KMS-11 (cell line): ENCODE results near the gene TRIOBP.

Experiments
- H2AFZ ChIP-seq: fragments of 200-600 bp; sonication (generic); 2 replicates; pipeline ENCODE4 v1.6.1; 2016; ENCODE audit warnings: antibody characterized with exemption, mixed run types, low read depth
- H3K27ac ChIP-seq: fragments of 200-600 bp; sonication (generic); 2 replicates; pipeline ENCODE4 v1.6.1; 2016; ENCODE audit warnings: mild to moderate bottlenecking, mixed run types
- H3K27me3 ChIP-seq: fragments of 200-600 bp; sonication (generic); 2 replicates; pipeline ENCODE4 v1.6.1; 2017; ENCODE audit warnings: mild to moderate bottlenecking, low read depth, mixed run types, moderate library complexity; ENCODE audit not compliant: insufficient read depth
- H3K36me3 ChIP-seq: fragments of 200-600 bp; sonication (generic); 2 replicates; pipeline ENCODE4 v1.6.1; 2017; ENCODE audit warnings: mild to moderate bottlenecking, mixed run types; ENCODE audit not compliant: insufficient read depth
- H3K4me1 ChIP-seq: fragments of 200-600 bp; sonication (generic); 2 replicates; pipeline ENCODE4 v1.6.1; 2016; ENCODE audit warnings: mild to moderate bottlenecking, low read depth, mixed run types; ENCODE audit not compliant: poor library complexity, severe bottlenecking
- H3K4me2 ChIP-seq: fragments of 200-600 bp; sonication (generic); 2 replicates; pipeline ENCODE4 v1.7.0; 2016; ENCODE audit warnings: mild to moderate bottlenecking, mixed run types
- H3K4me3 ChIP-seq: fragments of 200-600 bp; sonication (generic); IDR thresholded peaks from 2 replicates; pipeline ENCODE4 v1.6.1; 2017; ENCODE audit warnings: low read depth, low read length, mixed read lengths; ENCODE audit not compliant: insufficient read depth
- H3K79me2 ChIP-seq: fragments of 200-600 bp; sonication (generic); 2 replicates; pipeline ENCODE4 v1.6.1; 2016; ENCODE audit warnings: low read depth, mixed run types; ENCODE audit not compliant: insufficient read depth
- H3K9ac ChIP-seq: fragments of 200-600 bp; sonication (generic); 2 replicates; pipeline ENCODE4 v1.6.1; 2016; ENCODE audit warnings: mild to moderate bottlenecking, mixed run types
- H4K20me1 ChIP-seq: fragments of 200-600 bp; sonication (generic); 2 replicates; pipeline ENCODE4 v1.6.1; 2016; ENCODE audit warnings: mild to moderate bottlenecking, mixed run types; ENCODE audit not compliant: insufficient read depth
- TF ChIP-seq, protein P1 (sequence below): fragments of 200-600 bp; sonication (generic); conservative IDR thresholded peaks from 2 replicates; pipeline ENCODE4 v1.6.1; 2017; ENCODE audit warnings: low read depth, mild to moderate bottlenecking, antibody characterized with exemption, low read length, moderate library complexity, mixed read lengths

Gene TRIOBP

DNA sequence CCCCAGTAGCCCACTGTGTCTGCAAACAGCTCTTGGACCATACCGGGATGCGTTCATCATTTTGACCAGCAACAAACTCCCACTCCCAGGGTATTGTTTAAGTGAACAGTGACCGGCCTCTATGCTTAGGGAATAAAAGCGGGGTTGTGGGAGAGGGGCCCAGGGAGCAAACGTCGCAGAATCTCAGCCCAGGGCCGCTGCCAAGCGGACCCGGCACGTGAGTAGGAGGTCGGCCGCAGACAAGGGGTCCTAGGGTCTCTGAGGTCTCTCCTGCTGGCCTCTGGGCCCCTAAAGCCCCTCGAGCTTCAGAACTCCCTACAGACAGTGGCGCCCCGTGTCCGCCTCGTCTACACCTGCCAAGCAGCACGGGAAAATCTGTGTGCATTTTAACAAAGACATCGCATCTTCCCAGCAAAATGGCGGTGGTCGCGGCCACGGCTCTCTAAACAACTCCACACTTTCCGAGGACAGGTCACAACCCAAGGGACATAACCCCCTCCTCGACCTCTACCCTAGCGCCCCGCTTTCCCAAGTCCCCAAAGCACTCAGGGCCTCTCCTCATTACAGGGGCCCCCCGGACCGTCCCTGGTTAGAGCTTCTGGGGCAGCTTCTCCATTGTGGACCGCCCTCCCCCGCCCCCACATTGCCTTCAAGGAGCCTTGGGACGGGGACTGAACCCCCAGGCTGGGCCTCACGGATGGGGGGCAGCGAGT lies 106.9 kb downstream of the TRIOBP start:
- Histone ChIP-seq H3K27me3 (peaks cover 50% of the 10 kb centered on the region), H3K4me3 (no peak overlapping the region), H3K27ac (no peak overlapping the region), H3K9ac (no peak overlapping the region), H2AFZ (no peak overlapping the region), H3K4me1 (peaks cover 29% of the 10 kb centered on the region), H3K36me3 (no peaks in the 10 kb centered on the region), H3K4me2 (no peak overlapping the region), H3K79me2 (no peaks in the 10 kb centered on the region), H4K20me1 (no peaks in the 10 kb centered on the region)
- TF ChIP-seq, protein P1, sequence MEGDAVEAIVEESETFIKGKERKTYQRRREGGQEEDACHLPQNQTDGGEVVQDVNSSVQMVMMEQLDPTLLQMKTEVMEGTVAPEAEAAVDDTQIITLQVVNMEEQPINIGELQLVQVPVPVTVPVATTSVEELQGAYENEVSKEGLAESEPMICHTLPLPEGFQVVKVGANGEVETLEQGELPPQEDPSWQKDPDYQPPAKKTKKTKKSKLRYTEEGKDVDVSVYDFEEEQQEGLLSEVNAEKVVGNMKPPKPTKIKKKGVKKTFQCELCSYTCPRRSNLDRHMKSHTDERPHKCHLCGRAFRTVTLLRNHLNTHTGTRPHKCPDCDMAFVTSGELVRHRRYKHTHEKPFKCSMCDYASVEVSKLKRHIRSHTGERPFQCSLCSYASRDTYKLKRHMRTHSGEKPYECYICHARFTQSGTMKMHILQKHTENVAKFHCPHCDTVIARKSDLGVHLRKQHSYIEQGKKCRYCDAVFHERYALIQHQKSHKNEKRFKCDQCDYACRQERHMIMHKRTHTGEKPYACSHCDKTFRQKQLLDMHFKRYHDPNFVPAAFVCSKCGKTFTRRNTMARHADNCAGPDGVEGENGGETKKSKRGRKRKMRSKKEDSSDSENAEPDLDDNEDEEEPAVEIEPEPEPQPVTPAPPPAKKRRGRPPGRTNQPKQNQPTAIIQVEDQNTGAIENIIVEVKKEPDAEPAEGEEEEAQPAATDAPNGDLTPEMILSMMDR, result no peak

DNA sequence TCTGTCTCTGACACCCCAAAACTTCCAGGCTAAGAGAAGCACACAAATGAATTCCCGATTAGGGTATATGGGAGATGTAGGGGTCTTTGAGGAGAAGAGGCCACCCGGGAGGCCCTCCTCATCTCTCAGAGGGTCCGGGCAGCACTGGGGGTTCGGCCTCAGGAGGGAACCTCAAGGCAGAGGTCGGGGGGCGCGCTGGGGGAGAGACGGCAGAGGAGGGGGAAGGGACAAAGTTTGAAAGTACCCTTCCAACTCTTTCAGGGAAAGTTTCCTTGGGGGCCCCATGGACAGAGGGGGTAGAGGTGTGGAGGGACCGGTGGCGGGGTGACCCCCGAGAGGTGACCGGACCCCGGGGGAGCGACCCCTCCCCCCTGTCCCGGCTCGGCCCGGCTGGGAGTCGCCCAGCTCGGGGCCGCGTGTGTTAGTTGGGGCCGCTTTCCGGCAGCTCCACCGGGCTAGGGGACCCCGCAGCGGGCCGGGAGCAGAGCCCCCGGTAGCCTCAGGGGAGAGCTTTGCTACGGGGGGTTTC lies 107.6 kb downstream of the TRIOBP start:
- H3K27ac ChIP-seq, result no peak overlapping the region
- H3K4me2 ChIP-seq, result no peak overlapping the region
- no peaks in the 10 kb centered on the region for H4K20me1 ChIP-seq
- no peaks in the 10 kb centered on the region for H3K36me3 ChIP-seq
- TF ChIP-seq, protein P1, result no peak
- no peak overlapping the region for H3K4me3 ChIP-seq
- peaks cover 50% of the 10 kb centered on the region for H3K27me3 ChIP-seq
- H2AFZ ChIP-seq, result no peak overlapping the region
- peak overlapping the region; percentile 53; the same call in 1 of the 2 replicates for H3K9ac ChIP-seq
- no peaks in the 10 kb centered on the region for H3K79me2 ChIP-seq
- H3K4me1 ChIP-seq, result peaks cover 29% of the 10 kb centered on the region

DNA sequence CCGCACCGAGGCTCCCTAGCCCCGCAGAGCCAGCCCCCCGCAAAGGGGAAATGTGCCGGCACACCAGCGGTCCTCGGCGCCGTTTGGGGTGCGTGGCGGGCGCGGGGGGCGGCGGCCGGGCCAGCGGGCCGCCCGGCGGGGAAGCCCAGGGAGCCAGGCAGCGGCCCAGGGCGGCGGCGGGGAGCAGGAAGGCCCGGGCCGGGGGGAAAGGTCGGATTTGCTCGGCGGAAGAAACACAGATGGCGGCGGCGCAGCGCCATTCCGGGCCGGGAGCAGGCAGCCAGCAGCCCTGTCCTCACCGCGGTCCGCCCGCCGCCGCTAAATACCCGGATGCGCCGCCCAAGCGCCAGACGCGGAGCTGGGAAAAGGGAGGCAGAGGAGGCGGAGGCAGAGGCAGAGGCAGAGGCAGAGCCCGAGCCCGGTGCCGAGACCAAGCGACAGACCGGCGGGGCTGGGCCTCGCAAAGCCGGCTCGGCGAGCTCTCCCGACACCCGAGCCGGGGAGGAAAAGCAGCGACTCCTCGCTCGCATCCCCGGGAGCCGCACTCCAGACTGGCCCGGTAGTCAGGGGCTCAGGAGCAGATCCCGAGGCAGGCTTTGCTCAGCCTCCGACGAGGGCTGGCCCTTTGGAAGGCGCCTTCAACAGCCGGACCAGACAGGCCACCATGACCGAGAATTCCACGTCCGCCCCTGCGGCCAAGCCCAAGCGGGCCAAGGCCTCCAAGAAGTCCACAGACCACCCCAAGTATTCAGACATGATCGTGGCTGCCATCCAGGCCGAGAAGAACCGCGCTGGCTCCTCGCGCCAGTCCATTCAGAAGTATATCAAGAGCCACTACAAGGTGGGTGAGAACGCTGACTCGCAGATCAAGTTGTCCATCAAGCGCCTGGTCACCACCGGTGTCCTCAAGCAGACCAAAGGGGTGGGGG lies 108.3 kb downstream of the TRIOBP start:
- Histone ChIP-seq H4K20me1 (no peaks in the 10 kb centered on the region), H2AFZ (no peak overlapping the region), H3K27me3 (peaks cover 49% of the 10 kb centered on the region), H3K4me3 (no peak overlapping the region), H3K4me1 (peaks cover 29% of the 10 kb centered on the region), H3K27ac (no peak overlapping the region), H3K79me2 (no peaks in the 10 kb centered on the region), H3K36me3 (no peaks in the 10 kb centered on the region), H3K4me2 (no peak overlapping the region), H3K9ac (peak overlapping the region; percentile 53; the same call in 1 of the 2 replicates)
- TF ChIP-seq, protein P1, result no peak

DNA sequence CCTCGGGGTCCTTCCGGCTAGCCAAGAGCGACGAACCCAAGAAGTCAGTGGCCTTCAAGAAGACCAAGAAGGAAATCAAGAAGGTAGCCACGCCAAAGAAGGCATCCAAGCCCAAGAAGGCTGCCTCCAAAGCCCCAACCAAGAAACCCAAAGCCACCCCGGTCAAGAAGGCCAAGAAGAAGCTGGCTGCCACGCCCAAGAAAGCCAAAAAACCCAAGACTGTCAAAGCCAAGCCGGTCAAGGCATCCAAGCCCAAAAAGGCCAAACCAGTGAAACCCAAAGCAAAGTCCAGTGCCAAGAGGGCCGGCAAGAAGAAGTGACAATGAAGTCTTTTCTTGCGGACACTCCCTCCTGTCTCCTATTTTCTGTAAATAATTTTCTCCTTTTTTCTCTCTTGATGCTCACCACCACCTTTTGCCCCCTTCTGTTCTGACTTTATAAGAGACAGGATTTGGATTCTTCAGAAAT lies 109.0 kb downstream of the TRIOBP start:
- TF ChIP-seq, protein P1, result no peak
- Histone ChIP-seq H4K20me1 (no peaks in the 10 kb centered on the region), H3K4me3 (no peak overlapping the region), H3K27ac (no peak overlapping the region), H3K4me1 (peaks cover 29% of the 10 kb centered on the region), H3K79me2 (no peaks in the 10 kb centered on the region), H2AFZ (no peak overlapping the region), H3K9ac (no peak overlapping the region), H3K27me3 (peaks cover 47% of the 10 kb centered on the region), H3K36me3 (no peaks in the 10 kb centered on the region), H3K4me2 (no peak overlapping the region; the same call in 1 of the 2 replicates)
